Cardiac muscle cell (in vitro differentiated cells and primary cell): ENCODE measurements around the gene TSPAN4. TPM values are rescaled to one million over a fixed set of nuclear protein-coding genes. Genes with fewer than 3 reads are reported as not detected.

Experiments
- DNase-seq, 2 donors: peaks; one replicate each; pipeline versions ENCODE4 v3.0.0 to v3.0.0-alpha.2; 2010 to 2017; ENCODE audit warnings: low read depth in 1 of 2, low spot score in 1 of 2
- H3K27ac ChIP-seq: fragments of 200-600 bp; sonication (generic); 2 replicates; pipeline ENCODE4 v1.5.1; 2016
- H3K27me3 ChIP-seq: fragments of 200-600 bp; sonication (generic); 2 replicates; pipeline ENCODE4 v1.6.0; 2016; ENCODE audit warnings: control low read depth
- H3K36me3 ChIP-seq: fragments of 200-600 bp; sonication (generic); 2 replicates; pipeline ENCODE4 v1.5.1; 2016; ENCODE audit warnings: control low read depth
- H3K4me1 ChIP-seq: fragments of 200-600 bp; sonication (generic); 2 replicates; pipeline ENCODE4 v1.8.1; 2017; ENCODE audit warnings: low read depth, mild to moderate bottlenecking, mixed run types
- H3K4me3 ChIP-seq: fragments of 200-600 bp; sonication (generic); 2 replicates; pipeline ENCODE4 v1.5.1; 2016; ENCODE audit warnings: mild to moderate bottlenecking
- H3K9me3 ChIP-seq: fragments of 200-600 bp; sonication (generic); 2 replicates; pipeline ENCODE4 v1.5.1; 2017; ENCODE audit warnings: low read depth, mild to moderate bottlenecking, control low read depth
- CTCF ChIP-seq: IDR thresholded peaks from 2 replicates; pipeline ENCODE4 v1.5.1; 2012; ENCODE audit warnings: low read depth, mild to moderate bottlenecking, low read length
- polyA plus RNA-seq: library from polyadenylated mRNA; unstranded; fragments of >200 nt; fragmentation: Nextera tagmentation; extraction: Ambion mirVana; gene quantifications from 2 replicates; pipeline ENCODE4 v1.2.1, GENCODE V29; 2016
- total RNA-seq: library from RNA; depleted of rRNA; stranded (reverse); fragments of >200 nt; gene quantifications from 2 replicates; pipeline ENCODE4 v1.2.3, GENCODE V29; 2016

TSPAN4 gene
- total and polyA plus RNA-seq, 2 experiments from 2014 or later: 85.3 to 125 TPM

DNA sequence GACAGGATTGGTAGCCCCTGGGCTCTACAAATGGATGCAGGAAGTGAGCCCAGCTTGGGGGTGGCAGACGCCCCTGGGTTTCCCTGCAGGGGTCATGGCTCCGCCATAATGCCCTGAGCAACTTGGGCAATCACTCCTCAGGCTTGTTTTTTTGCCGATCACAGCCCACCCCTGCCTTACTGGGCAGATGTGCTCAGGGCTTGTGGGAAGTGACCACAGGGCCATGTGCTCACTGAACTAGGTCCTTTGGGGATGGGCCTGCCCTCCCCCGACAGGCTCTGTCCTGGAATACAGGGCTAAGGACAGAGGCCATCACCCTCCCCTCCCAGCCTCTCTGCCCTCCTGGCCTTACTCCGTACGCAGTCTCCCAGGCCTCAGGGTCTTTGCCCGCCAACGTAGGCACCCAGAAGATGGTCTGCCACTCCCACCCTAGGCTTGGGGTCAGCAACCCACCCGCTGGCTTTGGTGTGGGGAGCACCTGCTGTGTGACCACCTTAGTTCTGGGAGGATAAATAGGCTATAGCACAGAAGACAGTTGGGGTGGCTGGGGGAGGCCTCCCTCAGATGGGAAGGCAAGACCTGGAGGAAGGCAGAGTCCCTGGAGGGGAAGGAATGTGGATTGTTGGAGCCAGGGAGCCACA, 29.1 kb upstream of the TSPAN4 start:
- peaks cover 2% of the 10 kb centered on the region for H3K4me1 ChIP-seq
- H3K4me3 ChIP-seq: no peak overlapping the region
- no peaks in the 10 kb centered on the region for H3K9me3 ChIP-seq
- DNase-seq: no peak
- peak overlapping the region; percentile 36 for H3K27ac ChIP-seq
- H3K27me3 ChIP-seq: no peaks in the 10 kb centered on the region
- H3K36me3 ChIP-seq: peaks cover 17% of the 10 kb centered on the region
- no peak for TF ChIP-seq CTCF

DNA sequence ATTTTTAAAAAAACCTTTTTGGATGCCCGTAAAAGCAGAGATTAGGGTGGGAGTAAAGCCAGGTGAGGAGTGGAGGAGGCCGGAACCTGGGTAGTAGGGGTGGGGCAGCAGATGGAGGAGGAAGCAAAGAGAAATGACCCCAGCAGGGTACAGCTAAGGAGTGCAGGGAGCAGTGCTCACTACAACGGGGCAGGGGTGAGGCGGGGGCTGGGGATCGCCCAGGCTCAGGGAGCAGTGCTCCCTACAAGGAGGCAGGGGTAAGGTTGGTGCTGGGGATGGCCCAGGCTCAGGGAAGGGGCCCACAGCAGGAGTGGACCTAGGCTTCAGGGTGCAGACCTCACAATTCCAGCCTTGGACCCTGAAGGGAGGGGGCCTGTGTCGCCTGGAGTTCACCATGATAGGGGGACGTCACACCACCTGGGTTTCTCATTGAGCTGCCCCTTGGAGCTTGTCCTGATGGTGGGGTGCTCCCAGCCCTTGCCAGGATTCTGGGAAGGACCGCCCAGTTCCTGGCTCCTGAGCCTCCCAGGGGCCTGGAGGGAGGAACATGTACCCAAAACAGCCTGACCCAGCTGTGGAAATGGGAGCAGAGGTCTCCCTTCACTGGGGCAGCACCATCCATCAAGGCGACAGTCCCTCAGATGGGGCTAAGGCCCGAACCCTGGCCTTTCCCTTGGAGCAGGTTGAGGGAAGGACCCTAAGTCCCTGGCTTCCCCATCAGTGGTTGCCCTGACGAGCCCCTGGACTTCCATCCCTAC, 26.8 kb upstream of the TSPAN4 start:
- no peak overlapping the region for H3K4me3 ChIP-seq
- peaks cover 17% of the 10 kb centered on the region for H3K36me3 ChIP-seq
- no peaks in the 10 kb centered on the region for H3K4me1 ChIP-seq
- H3K27ac ChIP-seq: no peak overlapping the region
- TF ChIP-seq CTCF: no peak
- no peaks in the 10 kb centered on the region for H3K27me3 ChIP-seq
- no peak for DNase-seq
- no peaks in the 10 kb centered on the region for H3K9me3 ChIP-seq

DNA sequence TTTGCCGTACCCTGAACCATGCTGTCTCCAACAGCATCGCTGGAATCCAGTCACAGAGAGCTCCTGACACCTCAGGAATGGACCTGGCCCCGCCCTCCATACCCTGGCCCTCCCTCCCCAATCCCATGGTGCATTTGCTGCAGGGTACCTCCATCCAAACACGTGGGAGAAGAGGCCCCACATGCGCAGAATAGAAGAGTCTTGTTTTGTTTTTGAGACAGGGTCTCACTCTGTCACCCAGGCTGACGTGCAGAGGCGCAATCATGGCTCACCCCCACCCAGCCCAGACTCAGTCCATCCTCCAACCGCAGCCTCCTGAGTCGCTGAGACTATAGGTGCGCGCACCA, 26.2 kb upstream of the TSPAN4 start:
- Histone ChIP-seq H3K9me3 (no peaks in the 10 kb centered on the region), H3K4me3 (no peak overlapping the region), H3K4me1 (no peaks in the 10 kb centered on the region), H3K36me3 (peaks cover 17% of the 10 kb centered on the region), H3K27ac (no peak overlapping the region), H3K27me3 (no peaks in the 10 kb centered on the region)
- no peak for TF ChIP-seq CTCF
- no peak for DNase-seq

DNA sequence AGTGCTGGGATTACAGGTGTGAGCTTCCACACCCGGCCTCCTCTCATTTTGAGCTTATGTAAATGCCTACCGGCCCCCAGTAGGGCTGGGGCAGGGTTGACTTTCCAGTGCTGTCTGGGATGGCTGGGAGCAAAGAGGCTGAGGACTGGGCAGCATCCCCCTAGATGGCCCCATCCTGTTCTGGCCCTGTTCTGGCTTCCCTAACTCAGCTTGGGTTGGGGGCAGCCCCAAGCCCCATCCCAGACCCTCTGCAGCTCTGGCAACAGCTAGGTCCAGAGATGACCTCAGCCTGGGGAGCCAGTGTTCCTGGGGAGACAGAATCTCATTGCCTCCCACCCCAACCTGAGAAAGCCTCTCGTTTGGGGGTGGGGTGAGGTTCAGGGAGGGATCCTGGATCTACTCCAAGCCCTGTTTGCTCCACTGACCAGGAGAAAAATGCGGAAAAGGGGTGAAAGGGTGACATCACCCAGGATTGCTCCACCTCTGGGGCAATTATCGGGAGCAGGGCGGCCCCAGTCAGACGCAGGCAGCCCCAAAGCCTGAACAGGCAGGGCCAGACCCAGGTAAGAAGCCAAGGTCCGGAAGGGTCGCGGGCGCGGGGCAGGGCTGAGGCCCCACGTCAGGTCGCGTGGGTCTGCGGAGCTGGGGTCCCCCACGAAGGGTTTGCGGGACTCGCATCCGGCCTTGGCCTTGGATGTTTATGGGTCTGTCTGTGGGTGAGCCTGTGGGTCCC, 24.1 kb upstream of the TSPAN4 start, which contains the start of gene PNPLA2:
Gene PNPLA2 (plus strand): TSS at position 519 of the 733 bp plus-strand sequence. CDS start 805 bp downstream, outside the sequence.
- peak in 1 of 2 donors; percentile 78 for DNase-seq
- Histone ChIP-seq H3K9me3 (no peaks in the 10 kb centered on the region), H3K27me3 (no peaks in the 10 kb centered on the region), H3K27ac (peak within 1 kb of the TSS; percentile 95), H3K4me3 (peak within 1 kb of the TSS; percentile 94), H3K4me1 (no peaks in the 10 kb centered on the region), H3K36me3 (no peaks in the 10 kb centered on the region)
- TF ChIP-seq CTCF: no peak

- H3K27ac ChIP-seq: peak overlapping the region; percentile 95
- H3K4me1 ChIP-seq: no peaks in the 10 kb centered on the region
- no peaks in the 10 kb centered on the region for H3K27me3 ChIP-seq
- TF ChIP-seq CTCF: no peak
- DNase-seq: peak; percentile 91 to 98
- H3K4me3 ChIP-seq: peak overlapping the region; percentile 94
- H3K36me3 ChIP-seq: peaks cover 5% of the 10 kb centered on the region
- no peaks in the 10 kb centered on the region for H3K9me3 ChIP-seq
Observed at GRCh38 chr11:819129-819931, 23.3 kb upstream of the TSPAN4 start.
